ENCODE measurements around the gene TMEM204. TPM values are rescaled to one million over a fixed set of nuclear protein-coding genes. Genes with fewer than 3 reads are reported as not detected.

Gene TMEM204
- total and polyA plus RNA-seq, 3 experiments from 2014 or later: 27.1 to 68.4 (median 30.9) TPM

GRCh38 chr16:1539720-1540555, 6.5 kb downstream of the TMEM204 start:
- H3K36me3 ChIP-seq (ENCODE audit: insufficient read depth, low read length): peaks cover 34% of the 10 kb centered on the region
- Mint-ChIP-seq H3K27me3 (peaks cover 0 to 2% of the 10 kb centered on the region in 2 donors), H3K9me3 (no peaks in the 10 kb centered on the region), H3K27ac (peak overlapping the region in 3 of 8 donors; percentile 15 to 82 (median 63)), H3K4me3 (peak overlapping the region in 3 of 7 donors; percentile 23 to 77 (median 41)), H3K4me1 (peaks cover 52 to 85% (median 61%) of the 10 kb centered on the region in 3 donors), H3K36me3 (peaks cover 8 to 92% (median 16%) of the 10 kb centered on the region in 3 donors)
- no peak overlapping the region for H3K4me3 ChIP-seq (ENCODE audit: low read length)
- ChIA-PET CTCF (interaction anchor here (1.7 kb wide), 1 partner anchor 15 kb away, joined by 4 read pairs; no protein-coding TSS in a partner anchor), POLR2A (no interaction called here)
- H3K4me1 ChIP-seq (ENCODE audit: insufficient read depth, low read length): peaks cover 70% of the 10 kb centered on the region
- H3K27me3 ChIP-seq (ENCODE audit: insufficient read depth, low read length, poor library complexity, severe bottlenecking): no peaks in the 10 kb centered on the region
- no peaks in the 10 kb centered on the region for H3K9me3 ChIP-seq (ENCODE audit: low read length)
- H3K27ac ChIP-seq (ENCODE audit: low read depth, low read length): no peak overlapping the region
- peak in 1 of 5 donors; percentile 40 for DNase-seq

DNA sequence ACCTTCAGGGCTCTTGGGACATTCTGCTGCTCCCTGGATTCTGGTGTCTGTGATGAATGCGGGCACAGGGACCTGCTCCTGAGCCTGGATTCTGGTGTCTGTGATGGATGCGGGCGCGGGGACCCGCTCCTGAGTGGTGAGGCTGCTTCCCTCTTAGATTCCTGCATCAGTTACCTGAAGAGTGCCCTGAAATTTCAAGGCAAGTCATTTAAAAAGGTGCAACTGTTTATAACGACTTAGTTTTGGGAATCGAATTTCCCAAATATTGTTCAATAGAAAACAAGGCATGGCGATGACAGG, 7.0 kb downstream of the TMEM204 start:
- Histone ChIP-seq H3K36me3 (ENCODE audit: insufficient read depth, low read length) (peaks cover 39% of the 10 kb centered on the region), H3K9me3 (ENCODE audit: low read length) (no peaks in the 10 kb centered on the region), H3K4me3 (ENCODE audit: low read length) (no peak overlapping the region), H3K27me3 (ENCODE audit: insufficient read depth, low read length, poor library complexity, severe bottlenecking) (no peaks in the 10 kb centered on the region), H3K27ac (ENCODE audit: low read depth, low read length) (no peak overlapping the region), H3K4me1 (ENCODE audit: insufficient read depth, low read length) (peaks cover 76% of the 10 kb centered on the region)
- DNase-seq: no peak
- H3K27ac Mint-ChIP-seq: peak overlapping the region in 1 of 8 donors; percentile 52
- POLR2A ChIA-PET: no interaction called here
- H3K27me3 Mint-ChIP-seq: peaks cover 0 to 2% of the 10 kb centered on the region in 2 donors
- no peaks in the 10 kb centered on the region for H3K9me3 Mint-ChIP-seq
- CTCF ChIA-PET: interaction anchor here (1.7 kb wide), 1 partner anchor 16 kb away, joined by 4 read pairs; no protein-coding TSS in a partner anchor
- peaks cover 4 to 92% (median 15%) of the 10 kb centered on the region in 3 donors for H3K36me3 Mint-ChIP-seq
- H3K4me1 Mint-ChIP-seq: peaks cover 49 to 88% (median 61%) of the 10 kb centered on the region in 3 donors
- peak overlapping the region in 3 of 7 donors; percentile 13 to 64 (median 23) for H3K4me3 Mint-ChIP-seq

GRCh38 chr16:1541293-1542165, 8.1 kb downstream of the TMEM204 start:
- ChIA-PET POLR2A (no interaction called here), CTCF (interaction anchor here (0.7 kb wide), 1 partner anchor 164 kb away, joined by 3 read pairs; the partner anchor contains the start of gene MAPK8IP3)
- peaks cover 52 to 92% (median 62%) of the 10 kb centered on the region in 3 donors for H3K4me1 Mint-ChIP-seq
- peak overlapping the region in 1 of 8 donors; percentile 63 for H3K27ac Mint-ChIP-seq
- peak overlapping the region in 1 of 7 donors; percentile 56 for H3K4me3 Mint-ChIP-seq
- no peaks in the 10 kb centered on the region for H3K9me3 Mint-ChIP-seq
- no peaks in the 10 kb centered on the region for H3K9me3 ChIP-seq (ENCODE audit: low read length)
- no peak overlapping the region for H3K27ac ChIP-seq (ENCODE audit: low read depth, low read length)
- no peak overlapping the region for H3K4me3 ChIP-seq (ENCODE audit: low read length)
- H3K36me3 Mint-ChIP-seq: peaks cover 4 to 90% (median 15%) of the 10 kb centered on the region in 3 donors
- H3K36me3 ChIP-seq (ENCODE audit: insufficient read depth, low read length): peaks cover 38% of the 10 kb centered on the region
- peaks cover 77% of the 10 kb centered on the region for H3K4me1 ChIP-seq (ENCODE audit: insufficient read depth, low read length)
- no peaks in the 10 kb centered on the region for H3K27me3 ChIP-seq (ENCODE audit: insufficient read depth, low read length, poor library complexity, severe bottlenecking)
- H3K27me3 Mint-ChIP-seq: peaks cover 0 to 2% of the 10 kb centered on the region in 2 donors
- DNase-seq: no peak

DNA sequence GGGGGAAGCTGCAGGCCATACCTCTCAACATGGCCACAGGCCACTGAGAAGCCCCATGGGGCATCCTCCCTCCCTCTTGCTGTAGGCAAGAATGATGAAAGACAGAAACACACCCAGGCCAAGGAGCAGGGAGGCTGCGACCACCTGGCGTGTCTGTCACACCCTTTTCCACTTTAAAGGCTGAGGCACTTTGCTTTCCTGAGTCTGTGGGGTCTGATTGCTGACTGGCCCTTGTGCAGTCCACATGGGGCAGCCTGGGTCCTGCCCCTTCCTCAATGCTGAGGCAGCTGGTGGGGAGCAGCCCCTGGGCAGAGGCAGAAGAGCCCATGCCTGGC, 8.7 kb downstream of the TMEM204 start:
- Mint-ChIP-seq H3K27me3 (peaks cover 0 to 2% of the 10 kb centered on the region in 2 donors), H3K4me3 (no peak overlapping the region), H3K4me1 (peaks cover 49 to 92% (median 62%) of the 10 kb centered on the region in 3 donors), H3K9me3 (no peaks in the 10 kb centered on the region), H3K27ac (peak overlapping the region in 2 of 8 donors; percentile 51 to 53), H3K36me3 (peaks cover 0 to 90% (median 11%) of the 10 kb centered on the region in 3 donors)
- Histone ChIP-seq H3K36me3 (ENCODE audit: insufficient read depth, low read length) (peaks cover 32% of the 10 kb centered on the region), H3K4me3 (ENCODE audit: low read length) (no peak overlapping the region), H3K9me3 (ENCODE audit: low read length) (no peaks in the 10 kb centered on the region), H3K4me1 (ENCODE audit: insufficient read depth, low read length) (peaks cover 74% of the 10 kb centered on the region), H3K27me3 (ENCODE audit: insufficient read depth, low read length, poor library complexity, severe bottlenecking) (no peaks in the 10 kb centered on the region), H3K27ac (ENCODE audit: low read depth, low read length) (no peak overlapping the region)
- no peak for DNase-seq
- CTCF ChIA-PET: interaction anchor here (0.7 kb wide), 1 partner anchor 164 kb away, joined by 3 read pairs; the partner anchor contains the start of gene MAPK8IP3
- POLR2A ChIA-PET: no interaction called here

GRCh38 chr16:1542533-1542932, 9.1 kb downstream of the TMEM204 start:
- H3K36me3 Mint-ChIP-seq: peaks cover 0 to 90% (median 11%) of the 10 kb centered on the region in 3 donors
- peak overlapping the region in 2 of 7 donors; percentile 12 to 27 for H3K4me3 Mint-ChIP-seq
- no peak for DNase-seq
- H3K9me3 Mint-ChIP-seq: no peaks in the 10 kb centered on the region
- peak overlapping the region in 3 of 8 donors; percentile 51 to 57 (median 53) for H3K27ac Mint-ChIP-seq
- ChIA-PET CTCF (interaction anchor here (0.7 kb wide), 1 partner anchor 163 kb away, joined by 3 read pairs; the partner anchor contains the start of gene MAPK8IP3), POLR2A (no interaction called here)
- Histone ChIP-seq H3K4me1 (ENCODE audit: insufficient read depth, low read length) (peaks cover 70% of the 10 kb centered on the region), H3K36me3 (ENCODE audit: insufficient read depth, low read length) (peaks cover 28% of the 10 kb centered on the region), H3K4me3 (ENCODE audit: low read length) (no peak overlapping the region), H3K27me3 (ENCODE audit: insufficient read depth, low read length, poor library complexity, severe bottlenecking) (no peaks in the 10 kb centered on the region), H3K9me3 (ENCODE audit: low read length) (no peaks in the 10 kb centered on the region), H3K27ac (ENCODE audit: low read depth, low read length) (no peak overlapping the region)
- peaks cover 47 to 92% (median 64%) of the 10 kb centered on the region in 3 donors for H3K4me1 Mint-ChIP-seq
- peaks cover 0 to 2% of the 10 kb centered on the region in 2 donors for H3K27me3 Mint-ChIP-seq

- peaks cover 26% of the 10 kb centered on the region for H3K36me3 ChIP-seq (ENCODE audit: insufficient read depth, low read length)
- Mint-ChIP-seq H3K9me3 (no peaks in the 10 kb centered on the region), H3K27ac (peak overlapping the region; percentile 43 to 91 (median 76)), H3K4me3 (peak overlapping the region; percentile 42 to 86 (median 60)), H3K27me3 (no peaks in the 10 kb centered on the region), H3K4me1 (peaks cover 43 to 91% (median 63%) of the 10 kb centered on the region in 3 donors), H3K36me3 (peaks cover 0 to 90% (median 9%) of the 10 kb centered on the region in 3 donors)
- DNase-seq: peak in 1 of 5 donors; percentile 38
- H3K27ac ChIP-seq (ENCODE audit: low read depth, low read length): no peak overlapping the region
- peaks cover 63% of the 10 kb centered on the region for H3K4me1 ChIP-seq (ENCODE audit: insufficient read depth, low read length)
- ChIA-PET POLR2A (no interaction called here), CTCF (interaction anchor here (0.6 kb wide), 1 partner anchor 10 kb away, joined by 4 read pairs; the partner anchor contains the start of gene TMEM204)
- no peak overlapping the region for H3K4me3 ChIP-seq (ENCODE audit: low read length)
- H3K27me3 ChIP-seq (ENCODE audit: insufficient read depth, low read length, poor library complexity, severe bottlenecking): no peaks in the 10 kb centered on the region
- no peaks in the 10 kb centered on the region for H3K9me3 ChIP-seq (ENCODE audit: low read length)
These were observed 9.8 kb downstream of the TMEM204 start for GRCh38 chr16:1543085-1543896.
